OCI-LY7 (cell line): Measurements from ENCODE around the gene SIRT6.

Experiments
- CTCF ChIP-seq: fragments of 200-600 bp; sonication (generic); conservative IDR thresholded peaks from 2 replicates; pipeline ENCODE4 v1.5.1; 2014; ENCODE audit warnings: mild to moderate bottlenecking, antibody characterized with exemption, low read length, moderate library complexity, mixed read lengths
- EZH2phosphoT487 ChIP-seq: fragments of 200-600 bp; sonication (generic); IDR thresholded peaks from 2 replicates; pipeline ENCODE4 v1.6.1; 2018; ENCODE audit warnings: low read depth, borderline replicate concordance, mild to moderate bottlenecking, mixed run types, antibody characterized with exemption, low read length, moderate library complexity, mixed read lengths

GRCh38 chr19:4224470-4224869 lies 42.1 kb upstream of the SIRT6 start:
- TF ChIP-seq CTCF (no peak), EZH2phosphoT487 (no peak)
